HG03025 (cell line): ENCODE results near the gene WNT7A.

ENCODE experiments used
- ATAC-seq: cut with Tn5 transposase; IDR thresholded peaks from one replicate; pipeline ENCODE4 v1.9.1; 2021; ENCODE audit warnings: mild to moderate bottlenecking, moderate library complexity; ENCODE audit not compliant: unreplicated experiment, low FRiP score

The WNT7A gene

GRCh38 chr3:13886593-13887129 lies 6.8 kb upstream of the WNT7A start:
- ATAC-seq: no peak

- no peak for ATAC-seq
Measured at GRCh38 chr3:13885704-13886010, 5.8 kb upstream of the WNT7A start.

- ATAC-seq: no peak
Measured at GRCh38 chr3:13884851-13885703, 5.2 kb upstream of the WNT7A start.

GRCh38 chr3:13883681-13884080 lies 3.8 kb upstream of the WNT7A start:
- ATAC-seq: no peak

GRCh38 chr3:13882876-13883275 lies 3.0 kb upstream of the WNT7A start:
- ATAC-seq: no peak

- ATAC-seq: no peak
Measured at GRCh38 chr3:13881536-13882410, 1.9 kb upstream of the WNT7A start.

GRCh38 chr3:13880811-13881156 lies 913 bp upstream of the WNT7A start:
- ATAC-seq: no peak

GRCh38 chr3:13879102-13879945 lies 547 bp downstream of the WNT7A start:
- ATAC-seq: no peak

- ATAC-seq: no peak
Measured at GRCh38 chr3:13878281-13879101, 1.4 kb downstream of the WNT7A start.

GRCh38 chr3:13877911-13878280 lies 2.0 kb downstream of the WNT7A start:
- no peak for ATAC-seq

GRCh38 chr3:13876451-13877100 lies 3.3 kb downstream of the WNT7A start:
- no peak for ATAC-seq

- ATAC-seq: no peak
Measured at GRCh38 chr3:13874891-13875290, 5.0 kb downstream of the WNT7A start.

GRCh38 chr3:13873818-13874217 lies 6.1 kb downstream of the WNT7A start:
- ATAC-seq: no peak

GRCh38 chr3:13872451-13872850 lies 7.4 kb downstream of the WNT7A start:
- no peak for ATAC-seq

GRCh38 chr3:13871791-13872190 lies 8.1 kb downstream of the WNT7A start:
- no peak for ATAC-seq

GRCh38 chr3:13870902-13871301 lies 9.0 kb downstream of the WNT7A start:
- no peak for ATAC-seq

GRCh38 chr3:13869761-13870343 lies 10.0 kb downstream of the WNT7A start:
- ATAC-seq: no peak

GRCh38 chr3:13868844-13869724 lies 10.8 kb downstream of the WNT7A start:
- ATAC-seq: no peak
